Kidney (tissue), 14 donors: Measurements from ENCODE around the gene MGAM2. TPM values are rescaled to one million over a fixed set of nuclear protein-coding genes. Genes with fewer than 3 reads are reported as not detected.

ENCODE experiments used
- DNase-seq, 5 donors: peaks; one replicate each; pipeline ENCODE4 v3.0.0-alpha.2; 2013 to 2020
- FAIRE-seq: peaks from 2 replicates; lab custom pipeline; 2012; peaks lifted over from hg19 to GRCh38; lab: Jason Lieb, UNC
- H3K27ac ChIP-seq, 2 donors: one replicate each; pipeline ENCODE4 v1.7.0; 2013; ENCODE audit warnings: low read depth in 2 of 2, low read length in 2 of 2, inconsistent platforms in 1 of 2
- H3K27me3 ChIP-seq: one replicate; pipeline ENCODE4 v1.7.1; 2013; ENCODE audit warnings: low read length, inconsistent platforms; ENCODE audit not compliant: control insufficient read depth, insufficient read depth
- H3K36me3 ChIP-seq, 3 donors: one replicate each; pipeline versions ENCODE4 v1.7.0 to v1.7.1; 2013; ENCODE audit warnings: low read length in 3 of 3, control low read depth in 1 of 3, inconsistent platforms in 1 of 3; ENCODE audit not compliant: insufficient read depth in 3 of 3, control insufficient read depth in 2 of 3
- H3K4me1 ChIP-seq, 3 donors: one replicate each; pipeline versions ENCODE4 v1.7.0 to v1.7.1; 2013; ENCODE audit warnings: low read length in 3 of 3, inconsistent platforms in 1 of 3, low read depth in 1 of 3; ENCODE audit not compliant: control insufficient read depth in 2 of 3, insufficient read depth in 2 of 3
- H3K4me3 ChIP-seq, 3 donors: one replicate each; pipeline versions ENCODE4 v1.7.0 to v1.8.1; 2013; ENCODE audit warnings: low read length in 3 of 3, control low read depth in 1 of 3, inconsistent platforms in 1 of 3
- H3K9ac ChIP-seq, 3 donors: one replicate each; pipeline versions ENCODE4 v1.7.0 to v1.7.1; 2013; ENCODE audit warnings: low read length in 3 of 3, control low read depth in 1 of 3, inconsistent platforms in 1 of 3
- H3K9me3 ChIP-seq, 3 donors: one replicate each; pipeline versions ENCODE4 v1.7.0 to v1.7.1; 2013; ENCODE audit warnings: low read length in 3 of 3, control low read depth in 1 of 3, inconsistent platforms in 1 of 3; ENCODE audit not compliant: control insufficient read depth in 2 of 3, insufficient read depth in 1 of 3
- intact Hi-C: fragments of 100-400 bp; cut with DNase I; formaldehyde crosslinking; loops from one replicate; pipeline ENCODE4 v1.11.1; 2022
- polyA plus RNA-seq: library from polyadenylated mRNA; stranded (reverse); fragments of 350-450 nt; fragmentation: Illumina TruSeq; extraction: RNeasy Lipid Tissue Mini Kit (QIAGEN cat#74804); gene quantifications from one replicate; pipeline ENCODE4 v1.2.3, GENCODE V29; 2014; ENCODE audit warnings: low read depth, low replicate concordance; ENCODE audit not compliant: insufficient read depth
- total RNA-seq: library from RNA; stranded (reverse); fragmentation: NEBNext Ultra II Directional; extraction: Animal tissue kit (Norgen Biotek cat#: 25700); gene quantifications from one replicate; pipeline ENCODE4 v1.2.1, GENCODE V29; 2021
- TF ChIP-seq, protein P1 (sequence below): IDR thresholded peaks from 3 replicates; pipeline ENCODE4 v1.5.1; 2012; ENCODE audit warnings: mild to moderate bottlenecking, moderate library complexity, borderline replicate concordance; ENCODE audit not compliant: insufficient read depth; ENCODE audit errors: extremely low read depth
- donor health status: control.
- donor health status: control.
- donor health status: control.
- donor health status: control.
- donor health status: control.
- donor health status: DM: yes; HTN: yes; CAD: no.
- donor health status: Normal renal cell carcinoma (clear cell type).

MGAM2 gene
- total and polyA plus RNA-seq, 2 donors from 2014 or later = 0.13 TPM; not detected in 1

DNA sequence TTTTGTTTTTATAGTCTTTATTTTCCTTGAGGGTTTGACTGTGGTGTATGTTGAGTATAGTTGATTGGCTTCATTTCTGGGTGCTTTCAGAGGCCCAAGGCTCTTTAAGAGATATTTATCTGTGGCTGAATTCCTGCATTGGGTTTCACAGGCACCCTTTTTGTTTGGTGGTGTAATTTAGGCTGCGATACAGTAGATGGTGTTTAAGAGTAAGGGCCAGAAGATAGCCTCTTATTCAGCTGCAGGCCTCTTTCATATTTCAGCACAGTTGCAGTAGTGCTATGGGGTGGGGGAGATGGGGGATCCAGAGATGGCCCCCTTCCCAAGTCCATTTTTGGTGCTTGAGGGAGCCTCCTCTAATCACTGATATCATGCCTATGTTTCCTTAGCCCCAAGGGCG, 69.7 kb downstream of the MGAM2 start:
- no peaks in the 10 kb centered on the region for H3K9me3 ChIP-seq
- H3K4me1 ChIP-seq = no peaks in the 10 kb centered on the region
- no peak overlapping the region for H3K27ac ChIP-seq
- intact Hi-C loops = no loop called here
- H3K4me3 ChIP-seq = no peak overlapping the region
- DNase-seq (no peak), FAIRE-seq (no peak)
- TF ChIP-seq, protein P1, sequence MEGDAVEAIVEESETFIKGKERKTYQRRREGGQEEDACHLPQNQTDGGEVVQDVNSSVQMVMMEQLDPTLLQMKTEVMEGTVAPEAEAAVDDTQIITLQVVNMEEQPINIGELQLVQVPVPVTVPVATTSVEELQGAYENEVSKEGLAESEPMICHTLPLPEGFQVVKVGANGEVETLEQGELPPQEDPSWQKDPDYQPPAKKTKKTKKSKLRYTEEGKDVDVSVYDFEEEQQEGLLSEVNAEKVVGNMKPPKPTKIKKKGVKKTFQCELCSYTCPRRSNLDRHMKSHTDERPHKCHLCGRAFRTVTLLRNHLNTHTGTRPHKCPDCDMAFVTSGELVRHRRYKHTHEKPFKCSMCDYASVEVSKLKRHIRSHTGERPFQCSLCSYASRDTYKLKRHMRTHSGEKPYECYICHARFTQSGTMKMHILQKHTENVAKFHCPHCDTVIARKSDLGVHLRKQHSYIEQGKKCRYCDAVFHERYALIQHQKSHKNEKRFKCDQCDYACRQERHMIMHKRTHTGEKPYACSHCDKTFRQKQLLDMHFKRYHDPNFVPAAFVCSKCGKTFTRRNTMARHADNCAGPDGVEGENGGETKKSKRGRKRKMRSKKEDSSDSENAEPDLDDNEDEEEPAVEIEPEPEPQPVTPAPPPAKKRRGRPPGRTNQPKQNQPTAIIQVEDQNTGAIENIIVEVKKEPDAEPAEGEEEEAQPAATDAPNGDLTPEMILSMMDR = no peak
- H3K9ac ChIP-seq = no peak overlapping the region
- H3K27me3 ChIP-seq = no peaks in the 10 kb centered on the region
- H3K36me3 ChIP-seq = no peaks in the 10 kb centered on the region

DNA sequence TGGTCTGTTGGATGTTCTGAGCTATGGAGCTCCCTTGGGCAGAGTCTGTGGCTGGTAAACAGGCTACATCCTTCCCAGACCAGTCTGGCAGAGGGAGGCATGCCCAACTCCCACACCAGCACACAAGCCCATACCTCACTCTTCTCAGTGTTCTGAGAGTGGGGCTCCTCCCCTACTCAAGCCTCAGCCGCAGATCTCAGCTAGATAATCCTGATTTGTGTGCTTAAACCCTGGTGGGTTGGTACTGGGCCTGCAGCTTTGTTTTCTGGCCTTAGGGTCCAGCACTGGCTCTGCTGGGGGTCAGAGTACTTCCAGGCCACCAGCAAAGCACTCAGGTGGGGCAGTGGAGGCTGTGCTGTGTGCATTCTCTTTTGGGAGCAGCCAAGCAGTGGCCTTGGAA, 70.4 kb downstream of the MGAM2 start:
- TF ChIP-seq, protein P1 = no peak
- DNase-seq (no peak), FAIRE-seq (no peak)
- intact Hi-C loops = no loop called here
- H3K27ac ChIP-seq = no peak overlapping the region
- no peaks in the 10 kb centered on the region for H3K9me3 ChIP-seq
- no peaks in the 10 kb centered on the region for H3K36me3 ChIP-seq
- no peaks in the 10 kb centered on the region for H3K4me1 ChIP-seq
- no peaks in the 10 kb centered on the region for H3K27me3 ChIP-seq
- H3K4me3 ChIP-seq = no peak overlapping the region
- no peak overlapping the region for H3K9ac ChIP-seq

DNA sequence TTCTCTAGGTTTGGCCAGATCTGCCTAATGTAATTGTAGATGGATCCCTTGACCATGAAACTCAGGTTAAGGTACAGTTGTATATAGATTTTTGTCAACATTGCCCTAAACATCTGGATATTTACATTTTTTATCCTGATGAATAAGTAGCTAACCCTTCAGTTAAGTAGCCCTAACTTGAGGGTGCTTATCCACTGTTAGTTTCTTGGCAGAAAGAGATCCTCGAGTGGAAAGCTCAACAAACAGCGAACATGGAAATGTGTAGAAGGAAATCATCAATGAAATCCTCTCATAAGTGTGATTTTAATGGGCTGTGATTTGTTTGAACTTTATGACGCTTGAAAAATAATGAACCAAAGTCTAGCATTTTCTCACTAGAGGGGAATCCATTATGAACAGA, 73.6 kb downstream of the MGAM2 start:
- no peaks in the 10 kb centered on the region for H3K9me3 ChIP-seq
- H3K4me1 ChIP-seq = no peaks in the 10 kb centered on the region
- intact Hi-C loops = no loop called here
- H3K4me3 ChIP-seq = no peak overlapping the region
- FAIRE-seq = no peak
- DNase-seq = no peak
- no peak overlapping the region for H3K27ac ChIP-seq
- H3K27me3 ChIP-seq = no peaks in the 10 kb centered on the region
- no peak overlapping the region for H3K9ac ChIP-seq
- no peaks in the 10 kb centered on the region for H3K36me3 ChIP-seq
- TF ChIP-seq, protein P1 = no peak

DNA sequence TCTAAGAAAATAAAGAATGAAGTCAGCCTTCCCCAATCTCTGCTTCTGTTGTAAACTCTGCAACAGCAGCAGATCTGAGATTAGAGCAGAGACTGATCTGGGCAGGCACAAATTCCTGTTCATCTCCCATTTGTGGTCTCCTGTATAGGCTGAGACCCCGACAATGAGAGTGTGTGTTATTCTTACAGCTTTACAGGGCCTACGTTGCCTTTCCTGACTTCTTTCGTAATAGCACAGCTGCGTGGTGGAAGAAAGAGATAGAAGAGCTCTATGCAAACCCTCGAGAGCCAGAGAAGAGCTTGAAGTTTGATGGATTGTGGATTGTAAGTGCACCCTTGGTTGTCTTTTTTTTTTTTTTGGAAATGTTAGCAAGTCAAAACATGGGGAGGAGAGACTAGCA, 74.3 kb downstream of the MGAM2 start:
- intact Hi-C loops = no loop called here
- H3K27me3 ChIP-seq = no peaks in the 10 kb centered on the region
- no peaks in the 10 kb centered on the region for H3K36me3 ChIP-seq
- no peak for DNase-seq
- no peaks in the 10 kb centered on the region for H3K9me3 ChIP-seq
- H3K4me1 ChIP-seq = no peaks in the 10 kb centered on the region
- FAIRE-seq = no peak
- H3K4me3 ChIP-seq = no peak overlapping the region
- H3K9ac ChIP-seq = no peak overlapping the region
- no peak overlapping the region for H3K27ac ChIP-seq
- TF ChIP-seq, protein P1 = no peak
